NT2/D1 (cell line): ENCODE measurements around the gene BBOF1.

Experiments
- DNase-seq: peaks from one replicate; pipeline ENCODE4 v3.0.0-alpha.2; 2011; ENCODE audit warnings: low read depth, low spot score
- H3K27me3 ChIP-seq: 2 replicates; pipeline ENCODE4 v1.6.0; 2011; ENCODE audit warnings: mild to moderate bottlenecking; ENCODE audit not compliant: insufficient read length, insufficient read depth
- H3K36me3 ChIP-seq: 2 replicates; pipeline ENCODE4 v1.6.1; 2011; ENCODE audit warnings: mild to moderate bottlenecking, low read length, mixed read lengths; ENCODE audit not compliant: insufficient read depth, insufficient read length
- H3K4me1 ChIP-seq: 2 replicates; pipeline ENCODE4 v1.5.1; 2011; ENCODE audit not compliant: insufficient read depth, insufficient read length
- H3K4me3 ChIP-seq: 2 replicates; pipeline ENCODE4 v1.5.1; 2011; ENCODE audit warnings: low read depth; ENCODE audit not compliant: insufficient read length
- H3K9ac ChIP-seq: 2 replicates; pipeline ENCODE4 v1.6.0; 2011; ENCODE audit warnings: low read depth; ENCODE audit not compliant: insufficient read length
- H3K9me3 ChIP-seq: 2 replicates; pipeline ENCODE4 v1.5.1; 2011; ENCODE audit warnings: mild to moderate bottlenecking, low read length; ENCODE audit not compliant: insufficient read depth
- SUZ12 ChIP-seq: IDR thresholded peaks from 2 replicates; pipeline ENCODE4 v1.6.1; 2011; ENCODE audit not compliant: insufficient read length, insufficient read depth; ENCODE audit errors: extremely low read depth
- YY1 ChIP-seq: IDR thresholded peaks from 2 replicates; pipeline ENCODE4 v1.6.1; 2011; ENCODE audit not compliant: insufficient read length, insufficient read depth
- ZNF274 ChIP-seq: IDR thresholded peaks from 2 replicates; pipeline ENCODE4 v1.6.1; 2011; ENCODE audit warnings: mild to moderate bottlenecking, low read depth, low read length

BBOF1 gene

GRCh38 chr14:74062809-74063150, 43.6 kb downstream of the BBOF1 start:
- no peak for DNase-seq
- Histone ChIP-seq H3K9ac (no peak overlapping the region), H3K4me1 (no peaks in the 10 kb centered on the region), H3K27me3 (no peaks in the 10 kb centered on the region), H3K36me3 (peaks cover 12% of the 10 kb centered on the region), H3K4me3 (no peak overlapping the region), H3K9me3 (no peaks in the 10 kb centered on the region)
- TF ChIP-seq SUZ12 (no peak), YY1 (no peak), ZNF274 (no peak)

GRCh38 chr14:74064426-74064825, 45.3 kb downstream of the BBOF1 start:
- Histone ChIP-seq H3K9me3 (no peaks in the 10 kb centered on the region), H3K4me3 (no peak overlapping the region), H3K9ac (no peak overlapping the region), H3K4me1 (no peaks in the 10 kb centered on the region), H3K27me3 (no peaks in the 10 kb centered on the region), H3K36me3 (peaks cover 12% of the 10 kb centered on the region)
- TF ChIP-seq SUZ12 (no peak), ZNF274 (no peak), YY1 (no peak)
- DNase-seq, result no peak

- H3K4me3 ChIP-seq, result no peak overlapping the region
- no peaks in the 10 kb centered on the region for H3K4me1 ChIP-seq
- H3K9me3 ChIP-seq, result no peaks in the 10 kb centered on the region
- TF ChIP-seq SUZ12, result no peak
- no peak for TF ChIP-seq YY1
- TF ChIP-seq ZNF274, result no peak
- no peak for DNase-seq
- H3K36me3 ChIP-seq, result peaks cover 12% of the 10 kb centered on the region
- no peak overlapping the region for H3K9ac ChIP-seq
- no peaks in the 10 kb centered on the region for H3K27me3 ChIP-seq
These were observed 45.7 kb downstream of the BBOF1 start for GRCh38 chr14:74064883-74065282.

DNA sequence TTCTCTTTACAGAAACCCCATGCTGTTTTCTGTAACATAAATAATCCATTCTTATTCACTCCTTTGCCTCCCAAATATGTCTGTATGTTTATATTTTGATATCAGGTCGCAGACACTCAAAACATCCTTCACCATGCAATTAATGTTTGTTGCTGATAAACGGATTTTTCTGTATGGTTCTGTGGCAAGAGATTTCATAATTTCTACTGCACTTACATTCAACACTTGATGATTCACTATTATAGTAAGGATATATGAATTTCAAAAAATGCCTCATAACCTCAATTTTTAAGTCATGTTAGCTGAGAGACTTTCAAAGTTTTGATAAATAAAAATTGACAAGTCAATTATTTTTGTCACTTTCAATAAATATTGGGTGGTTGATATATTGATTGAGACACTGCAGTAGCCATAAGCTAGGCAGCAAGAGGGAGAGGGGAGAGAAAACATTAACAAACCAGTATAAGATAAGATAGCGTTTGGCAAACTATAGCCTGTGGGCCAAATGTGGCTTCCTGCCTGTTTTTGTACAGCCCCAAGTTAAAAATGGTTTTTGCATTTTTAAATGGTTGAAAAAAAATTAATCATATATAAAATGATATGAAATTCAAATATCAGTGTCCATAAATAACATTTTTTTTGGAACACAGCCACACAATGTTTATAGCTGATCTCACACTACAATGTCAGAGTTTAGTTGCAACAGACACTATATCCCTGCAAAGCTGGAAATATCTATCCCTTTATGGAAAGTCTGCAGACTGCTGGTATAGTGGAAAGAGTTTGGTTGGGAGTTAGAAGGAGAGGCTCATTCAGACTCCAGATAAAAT, 46.8 kb downstream of the BBOF1 start:
- peaks cover 15% of the 10 kb centered on the region for H3K36me3 ChIP-seq

DNA sequence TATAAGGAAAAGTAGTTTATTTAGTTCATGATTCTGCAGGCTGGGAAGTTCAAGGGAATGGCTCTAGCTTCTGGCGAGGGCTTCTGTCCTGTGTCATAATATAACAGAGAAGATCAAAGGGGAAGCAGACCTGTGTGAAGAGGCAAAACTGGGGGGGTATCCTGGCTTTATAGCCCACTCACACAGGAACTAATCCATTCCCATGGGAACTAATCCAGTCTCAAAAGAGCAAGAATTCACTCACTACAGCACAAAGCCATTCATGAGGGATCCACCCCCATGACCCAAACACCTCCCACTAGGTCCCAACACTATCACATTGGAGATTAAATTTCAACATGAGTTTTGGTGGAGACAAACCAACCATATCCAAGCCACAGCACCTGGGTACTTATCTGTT, 58.3 kb downstream of the BBOF1 start:
- no peak for TF ChIP-seq ZNF274
- no peak for TF ChIP-seq SUZ12
- no peak for TF ChIP-seq YY1
- peaks cover 3% of the 10 kb centered on the region for H3K36me3 ChIP-seq
- no peaks in the 10 kb centered on the region for H3K4me1 ChIP-seq
- no peak overlapping the region for H3K4me3 ChIP-seq
- H3K27me3 ChIP-seq, result no peaks in the 10 kb centered on the region
- H3K9ac ChIP-seq, result no peak overlapping the region
- no peaks in the 10 kb centered on the region for H3K9me3 ChIP-seq
- no peak for DNase-seq

More for the DNA sequence above, 46.8 kb downstream of the BBOF1 start:
- H3K9me3 ChIP-seq, result no peaks in the 10 kb centered on the region
- no peaks in the 10 kb centered on the region for H3K4me1 ChIP-seq
- H3K4me3 ChIP-seq, result no peak overlapping the region
- H3K27me3 ChIP-seq, result no peaks in the 10 kb centered on the region
- no peak for DNase-seq
- H3K9ac ChIP-seq, result no peak overlapping the region
- TF ChIP-seq ZNF274 (no peak), SUZ12 (no peak), YY1 (no peak)

GRCh38 chr14:74080820-74081460, 61.8 kb downstream of the BBOF1 start:
- H3K4me1 ChIP-seq, result no peaks in the 10 kb centered on the region
- no peak for DNase-seq
- no peaks in the 10 kb centered on the region for H3K9me3 ChIP-seq
- H3K36me3 ChIP-seq, result no peaks in the 10 kb centered on the region
- H3K4me3 ChIP-seq, result no peak overlapping the region
- no peak for TF ChIP-seq YY1
- no peak for TF ChIP-seq SUZ12
- TF ChIP-seq ZNF274, result no peak
- H3K9ac ChIP-seq, result no peak overlapping the region
- H3K27me3 ChIP-seq, result no peaks in the 10 kb centered on the region

DNA sequence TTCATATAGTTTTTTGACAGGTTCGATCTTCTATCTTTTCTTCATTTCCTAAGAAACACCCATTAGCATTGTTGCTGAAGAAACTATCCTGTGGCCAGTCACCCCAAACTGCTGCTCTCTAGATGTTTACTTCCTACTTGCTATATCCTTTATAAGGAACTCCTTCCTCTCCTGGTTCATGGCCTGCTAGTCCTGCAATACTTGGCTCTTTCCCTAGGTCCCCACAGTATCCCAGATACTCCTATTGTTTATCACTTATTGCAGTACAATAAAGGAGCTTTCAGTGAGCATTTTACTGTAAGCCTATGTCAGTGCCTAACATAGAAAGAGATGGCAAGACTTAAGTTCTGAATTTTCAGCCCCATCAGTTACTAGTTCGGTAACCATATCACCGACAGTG, 62.3 kb downstream of the BBOF1 start:
- H3K36me3 ChIP-seq, result no peaks in the 10 kb centered on the region
- H3K4me3 ChIP-seq, result no peak overlapping the region
- DNase-seq, result no peak
- H3K27me3 ChIP-seq, result no peaks in the 10 kb centered on the region
- no peaks in the 10 kb centered on the region for H3K4me1 ChIP-seq
- H3K9me3 ChIP-seq, result no peaks in the 10 kb centered on the region
- H3K9ac ChIP-seq, result no peak overlapping the region
- TF ChIP-seq YY1 (no peak), SUZ12 (no peak), ZNF274 (no peak)

- no peak for TF ChIP-seq ZNF274
- no peak for TF ChIP-seq YY1
- no peak for TF ChIP-seq SUZ12
- Histone ChIP-seq H3K27me3 (no peaks in the 10 kb centered on the region), H3K4me1 (no peaks in the 10 kb centered on the region), H3K4me3 (peak overlapping the region; percentile 82), H3K36me3 (no peaks in the 10 kb centered on the region), H3K9ac (peak overlapping the region; percentile 85), H3K9me3 (no peaks in the 10 kb centered on the region)
- DNase-seq, result no peak
These were observed 64.0 kb downstream of the BBOF1 start for GRCh38 chr14:74083161-74083560.
